MM.1S (cell line): ENCODE measurements around the gene CFAP97D1.

Experiments used
- DNase-seq: peaks from one replicate; pipeline ENCODE4 v3.0.0-alpha.2; 2015
- H2AFZ ChIP-seq: fragments of 300-600 bp; sonication (generic); 2 replicates; pipeline ENCODE4 v1.6.0; 2016; ENCODE audit warnings: antibody characterized with exemption, low read length
- H3F3A ChIP-seq: fragments of 300-600 bp; sonication (generic); 2 replicates; pipeline ENCODE4 v1.6.1; 2016; ENCODE audit warnings: mild to moderate bottlenecking, antibody characterized with exemption, low read length, moderate library complexity, mixed read lengths; ENCODE audit not compliant: insufficient read depth
- H3K27ac ChIP-seq: fragments of 300-600 bp; sonication (generic); 2 replicates; pipeline ENCODE4 v1.5.1; 2016; ENCODE audit warnings: mild to moderate bottlenecking, low read length
- H3K27me3 ChIP-seq: fragments of 300-600 bp; sonication (generic); replicated peaks from 2 replicates; pipeline ENCODE4 v1.6.0; 2016; ENCODE audit warnings: low read length; ENCODE audit not compliant: insufficient read depth
- H3K36me3 ChIP-seq: fragments of 300-600 bp; sonication (generic); replicated peaks from 2 replicates; pipeline ENCODE4 v1.6.1; 2016; ENCODE audit warnings: mild to moderate bottlenecking, low read length, mixed read lengths; ENCODE audit not compliant: insufficient read depth
- H3K4me1 ChIP-seq: fragments of 300-600 bp; sonication (generic); 2 replicates; pipeline ENCODE4 v1.6.1; 2016; ENCODE audit warnings: low read length, mixed read lengths
- H3K4me2 ChIP-seq: fragments of 300-600 bp; sonication (generic); 2 replicates; pipeline ENCODE4 v1.6.0; 2016; ENCODE audit warnings: low read depth, low read length
- H3K4me3 ChIP-seq: fragments of 300-600 bp; sonication (generic); 2 replicates; pipeline ENCODE4 v1.5.1; 2016; ENCODE audit warnings: low read length, mixed read lengths
- H3K79me2 ChIP-seq: fragments of 300-600 bp; sonication (generic); 2 replicates; pipeline ENCODE4 v1.6.1; 2016; ENCODE audit warnings: mixed run types, low read length, mixed read lengths
- H3K9ac ChIP-seq: fragments of 300-600 bp; sonication (generic); 2 replicates; pipeline ENCODE4 v1.6.1; 2016; ENCODE audit warnings: low read length, mixed read lengths
- H3K9me2 ChIP-seq: fragments of 300-600 bp; sonication (generic); replicated peaks from 2 replicates; pipeline ENCODE4 v1.6.1; 2016; ENCODE audit warnings: mild to moderate bottlenecking, low read length, mixed read lengths; ENCODE audit not compliant: insufficient read depth
- H3K9me3 ChIP-seq: fragments of 300-600 bp; sonication (generic); replicated peaks from 2 replicates; pipeline ENCODE4 v1.6.1; 2016; ENCODE audit warnings: mild to moderate bottlenecking, low read length, mixed read lengths; ENCODE audit not compliant: insufficient read depth
- H4K20me1 ChIP-seq: fragments of 300-600 bp; sonication (generic); 2 replicates; pipeline ENCODE4 v1.6.1; 2016; ENCODE audit warnings: mild to moderate bottlenecking, low read length, moderate library complexity, mixed read lengths; ENCODE audit not compliant: insufficient read depth
- EZH2 ChIP-seq: fragments of 300-600 bp; sonication (generic); optimal IDR thresholded peaks from 2 replicates; pipeline ENCODE3; 2017; ENCODE audit warnings: low read depth, mild to moderate bottlenecking, antibody characterized with exemption, low read length, mixed read lengths
- EZH2phosphoT487 ChIP-seq: fragments of 300-600 bp; sonication (generic); IDR thresholded peaks from 2 replicates; pipeline ENCODE4 v1.6.1; 2018; ENCODE audit warnings: antibody characterized with exemption, low read length
- TF ChIP-seq, protein P1 (sequence below): fragments of 300-600 bp; sonication (generic); IDR thresholded peaks from 2 replicates; pipeline ENCODE4 v1.5.1; 2016; ENCODE audit warnings: antibody characterized with exemption, low read length, mixed read lengths

CFAP97D1 gene

DNA sequence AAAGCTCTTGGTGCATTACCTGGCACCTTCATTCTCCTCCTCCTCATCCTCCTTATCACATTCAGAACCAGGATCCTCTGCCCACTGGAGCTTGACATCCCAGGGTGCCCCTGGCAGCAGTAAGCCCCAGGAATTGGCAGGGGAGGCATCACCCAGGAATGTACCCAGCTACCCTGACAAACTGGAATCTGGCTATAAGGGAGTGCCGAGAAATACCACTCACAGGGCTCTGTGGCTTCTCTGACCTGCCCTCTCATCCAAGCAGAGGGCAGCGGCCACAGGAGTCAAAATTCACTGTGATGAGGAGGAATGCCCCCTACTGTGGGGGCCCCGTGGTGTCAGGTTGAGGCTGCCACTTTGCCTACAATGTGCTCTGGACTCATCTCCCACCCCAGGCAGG, 33.2 kb downstream of the CFAP97D1 start:
- H3F3A ChIP-seq: no peaks in the 10 kb centered on the region
- no peaks in the 10 kb centered on the region for H3K36me3 ChIP-seq
- H3K9ac ChIP-seq: no peak overlapping the region
- no peak overlapping the region for H3K27ac ChIP-seq
- H2AFZ ChIP-seq: no peak overlapping the region
- no peak overlapping the region for H3K4me3 ChIP-seq
- H3K27me3 ChIP-seq: peaks cover 38% of the 10 kb centered on the region
- H3K9me2 ChIP-seq: no peaks in the 10 kb centered on the region
- no peak for TF ChIP-seq EZH2phosphoT487
- TF ChIP-seq, protein P1, sequence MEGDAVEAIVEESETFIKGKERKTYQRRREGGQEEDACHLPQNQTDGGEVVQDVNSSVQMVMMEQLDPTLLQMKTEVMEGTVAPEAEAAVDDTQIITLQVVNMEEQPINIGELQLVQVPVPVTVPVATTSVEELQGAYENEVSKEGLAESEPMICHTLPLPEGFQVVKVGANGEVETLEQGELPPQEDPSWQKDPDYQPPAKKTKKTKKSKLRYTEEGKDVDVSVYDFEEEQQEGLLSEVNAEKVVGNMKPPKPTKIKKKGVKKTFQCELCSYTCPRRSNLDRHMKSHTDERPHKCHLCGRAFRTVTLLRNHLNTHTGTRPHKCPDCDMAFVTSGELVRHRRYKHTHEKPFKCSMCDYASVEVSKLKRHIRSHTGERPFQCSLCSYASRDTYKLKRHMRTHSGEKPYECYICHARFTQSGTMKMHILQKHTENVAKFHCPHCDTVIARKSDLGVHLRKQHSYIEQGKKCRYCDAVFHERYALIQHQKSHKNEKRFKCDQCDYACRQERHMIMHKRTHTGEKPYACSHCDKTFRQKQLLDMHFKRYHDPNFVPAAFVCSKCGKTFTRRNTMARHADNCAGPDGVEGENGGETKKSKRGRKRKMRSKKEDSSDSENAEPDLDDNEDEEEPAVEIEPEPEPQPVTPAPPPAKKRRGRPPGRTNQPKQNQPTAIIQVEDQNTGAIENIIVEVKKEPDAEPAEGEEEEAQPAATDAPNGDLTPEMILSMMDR: no peak
- TF ChIP-seq EZH2: no peak
- H4K20me1 ChIP-seq: no peaks in the 10 kb centered on the region
- DNase-seq: no peak
- H3K4me1 ChIP-seq: no peaks in the 10 kb centered on the region
- no peaks in the 10 kb centered on the region for H3K9me3 ChIP-seq
- no peak overlapping the region for H3K4me2 ChIP-seq
- no peaks in the 10 kb centered on the region for H3K79me2 ChIP-seq

DNA sequence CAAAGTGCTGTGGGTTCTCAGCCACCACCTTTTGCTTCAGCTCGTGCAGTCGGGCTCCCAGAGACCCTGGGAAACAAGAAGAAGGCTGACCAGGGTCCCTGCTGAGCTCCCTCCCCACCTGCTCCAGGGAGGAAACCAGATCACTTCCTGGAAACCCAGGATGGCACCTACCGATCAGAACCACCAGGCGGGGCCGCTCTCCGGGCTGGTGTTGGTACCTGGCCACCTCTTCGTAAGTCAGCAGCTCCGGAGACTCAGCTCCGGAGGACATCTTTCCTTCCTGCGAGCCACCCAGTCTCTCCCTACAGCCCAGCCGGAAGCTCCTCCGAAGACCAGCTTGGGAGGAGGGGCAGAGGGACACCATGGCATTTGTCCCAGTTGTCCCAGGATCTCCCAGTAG, 33.8 kb downstream of the CFAP97D1 start:
- Histone ChIP-seq H4K20me1 (no peaks in the 10 kb centered on the region), H3K27me3 (peaks cover 38% of the 10 kb centered on the region), H3K9me3 (no peaks in the 10 kb centered on the region), H3K27ac (no peak overlapping the region), H3F3A (no peaks in the 10 kb centered on the region), H3K4me1 (no peaks in the 10 kb centered on the region), H3K79me2 (no peaks in the 10 kb centered on the region), H3K4me3 (no peak overlapping the region), H3K36me3 (no peaks in the 10 kb centered on the region), H2AFZ (no peak overlapping the region), H3K4me2 (no peak overlapping the region), H3K9me2 (no peaks in the 10 kb centered on the region), H3K9ac (no peak overlapping the region)
- DNase-seq: no peak
- TF ChIP-seq EZH2phosphoT487 (no peak), EZH2 (no peak)
- TF ChIP-seq, protein P1: no peak

DNA sequence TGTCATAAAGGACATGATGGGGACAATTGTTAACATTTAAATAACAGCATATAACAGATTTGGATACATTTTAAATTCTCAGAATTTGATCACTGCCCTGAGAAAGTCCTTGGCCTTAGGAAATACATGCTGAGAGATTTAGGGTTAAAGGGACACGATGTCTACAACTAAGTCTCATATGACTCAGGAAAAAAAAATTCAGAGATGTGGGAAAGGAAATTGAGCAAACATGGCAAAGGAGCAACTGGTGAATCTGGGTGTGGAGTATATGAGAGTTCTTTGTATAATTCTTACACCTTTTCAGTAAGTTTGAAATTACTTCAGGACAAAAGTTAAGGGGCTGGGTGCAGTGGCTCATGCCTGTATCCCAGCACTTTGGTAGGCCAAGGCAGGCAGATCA, 34.5 kb downstream of the CFAP97D1 start:
- H3K4me2 ChIP-seq: no peak overlapping the region
- no peak overlapping the region for H3K27ac ChIP-seq

More for the DNA sequence above, 34.5 kb downstream of the CFAP97D1 start:
- no peaks in the 10 kb centered on the region for H3K9me2 ChIP-seq
- no peak overlapping the region for H3K4me3 ChIP-seq
- H3K27me3 ChIP-seq: peaks cover 38% of the 10 kb centered on the region
- no peak overlapping the region for H3K9ac ChIP-seq
- TF ChIP-seq, protein P1: no peak
- TF ChIP-seq EZH2 (no peak), EZH2phosphoT487 (no peak)
- no peaks in the 10 kb centered on the region for H3K9me3 ChIP-seq
- no peaks in the 10 kb centered on the region for H3F3A ChIP-seq
- H3K4me1 ChIP-seq: no peaks in the 10 kb centered on the region
- H3K36me3 ChIP-seq: no peaks in the 10 kb centered on the region
- no peak for DNase-seq
- H3K79me2 ChIP-seq: no peaks in the 10 kb centered on the region
- no peaks in the 10 kb centered on the region for H4K20me1 ChIP-seq
- no peak overlapping the region for H2AFZ ChIP-seq
